Measurements from ENCODE around the gene HAUS1. TPM values are rescaled to one million over a fixed set of nuclear protein-coding genes. Genes with fewer than 3 reads are reported as not detected.

The HAUS1 gene
- polyA plus RNA-seq, 1 experiment, result 13.8 TPM

DNA sequence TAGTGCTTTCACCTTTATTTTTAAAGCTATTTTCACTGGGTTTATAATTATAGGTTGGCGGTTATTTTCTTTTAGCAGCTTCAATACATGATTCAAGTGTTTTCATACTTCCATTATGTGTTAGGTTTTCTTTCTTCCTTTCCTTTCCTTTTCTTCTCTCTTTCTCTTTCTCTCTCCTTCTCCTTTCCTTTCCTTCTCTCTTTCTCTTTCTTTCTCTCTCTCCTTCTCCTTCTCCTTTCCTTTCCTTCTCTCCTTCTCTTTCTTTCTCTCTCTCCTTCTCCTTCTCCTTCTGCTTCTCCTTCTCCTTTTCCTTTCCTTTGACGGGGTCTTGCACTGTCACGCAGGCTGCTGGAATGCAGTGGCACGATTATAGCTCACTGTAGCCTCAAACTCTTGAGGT, 36.0 kb downstream of the HAUS1 start:
- TF ChIP-seq CTCF (IDR thresholded peaks at IDR 0.05; ENCODE audit: insufficient read depth, low read depth, low read length), result no peak
- H3K4me3 ChIP-seq (ENCODE audit: low read depth, low read length), result no peak overlapping the region
- no peaks in the 10 kb centered on the region for H3K27me3 ChIP-seq (ENCODE audit: control insufficient read depth, insufficient read depth, low read length)
- no peaks in the 10 kb centered on the region for H3K36me3 ChIP-seq (ENCODE audit: control insufficient read depth, insufficient read depth, low read length)
- ChIA-PET POLR2A (no interaction called here), CTCF (interaction anchor here (0.7 to 1.2 kb wide), 2 partner anchors 9 to 13 kb away, joined by 3 to 4 read pairs; no protein-coding TSS in a partner anchor)
- DNase-seq (ENCODE audit: low read depth), result no peak

GRCh38 chr18:46141199-46141598, 37.0 kb downstream of the HAUS1 start:
- POLR2A ChIA-PET, result no interaction called here
- Histone ChIP-seq H3K27me3 (ENCODE audit: control insufficient read depth, insufficient read depth, low read length) (no peaks in the 10 kb centered on the region), H3K4me3 (ENCODE audit: low read depth, low read length) (no peak overlapping the region), H3K36me3 (ENCODE audit: control insufficient read depth, insufficient read depth, low read length) (no peaks in the 10 kb centered on the region)
- CTCF ChIA-PET, result interaction anchor here (0.7 to 1.8 kb wide), 3 partner anchors 10 to 133 kb away, joined by 3 to 5 read pairs (median 3); a partner anchor contains a TSS
- TF ChIP-seq CTCF (IDR thresholded peaks at IDR 0.05; ENCODE audit: insufficient read depth, low read depth, low read length), result no peak
- DNase-seq (ENCODE audit: low read depth), result no peak

- peak; percentile 65 for TF ChIP-seq CTCF (IDR thresholded peaks at IDR 0.05; ENCODE audit: insufficient read depth, low read depth, low read length)
- CTCF ChIA-PET, result interaction anchor here (0.6 to 10.1 kb wide), 14 partner anchors 8 to 509 kb away, joined by 3 to 135 read pairs (median 4); partner anchors contain the start of gene LOXHD1
These were observed 44.6 kb downstream of the HAUS1 start for GRCh38 chr18:46148810-46149209.

GRCh38 chr18:46152436-46152807, 48.2 kb downstream of the HAUS1 start:
- POLR2A ChIA-PET, result no interaction called here
- Histone ChIP-seq H3K36me3 (ENCODE audit: control insufficient read depth, insufficient read depth, low read length) (no peaks in the 10 kb centered on the region), H3K27me3 (ENCODE audit: control insufficient read depth, insufficient read depth, low read length) (no peaks in the 10 kb centered on the region), H3K4me3 (ENCODE audit: low read depth, low read length) (no peak overlapping the region)
- DNase-seq (ENCODE audit: low read depth), result no peak
- TF ChIP-seq CTCF (IDR thresholded peaks at IDR 0.05; ENCODE audit: insufficient read depth, low read depth, low read length), result no peak
- CTCF ChIA-PET, result interaction anchor here (0.9 to 10.1 kb wide), 5 partner anchors 21 to 506 kb away, joined by 3 to 135 read pairs (median 8); partner anchors contain the start of gene LOXHD1

More at GRCh38 chr18:46148810-46149209, 44.6 kb downstream of the HAUS1 start:
- no peak overlapping the region for H3K4me3 ChIP-seq (ENCODE audit: low read depth, low read length)
- no peak for DNase-seq (ENCODE audit: low read depth)
- POLR2A ChIA-PET, result no interaction called here
- H3K27me3 ChIP-seq (ENCODE audit: control insufficient read depth, insufficient read depth, low read length), result no peaks in the 10 kb centered on the region
- H3K36me3 ChIP-seq (ENCODE audit: control insufficient read depth, insufficient read depth, low read length), result no peaks in the 10 kb centered on the region

GRCh38 chr18:46152808-46153617, 48.8 kb downstream of the HAUS1 start:
- POLR2A ChIA-PET, result no interaction called here
- Histone ChIP-seq H3K4me3 (ENCODE audit: low read depth, low read length) (no peak overlapping the region), H3K27me3 (ENCODE audit: control insufficient read depth, insufficient read depth, low read length) (no peaks in the 10 kb centered on the region), H3K36me3 (ENCODE audit: control insufficient read depth, insufficient read depth, low read length) (no peaks in the 10 kb centered on the region)
- CTCF ChIA-PET, result interaction anchor here (0.9 to 10.1 kb wide), 5 partner anchors 20 to 505 kb away, joined by 3 to 135 read pairs (median 8); partner anchors contain the start of gene LOXHD1
- no peak for TF ChIP-seq CTCF (IDR thresholded peaks at IDR 0.05; ENCODE audit: insufficient read depth, low read depth, low read length)
- DNase-seq (ENCODE audit: low read depth), result no peak
